GM19035 (cell line): ENCODE results near the gene SDHB.

Experiments
- ATAC-seq: cut with Tn5 transposase; IDR thresholded peaks from one replicate; pipeline ENCODE4 v1.9.1; 2021; ENCODE audit not compliant: unreplicated experiment

SDHB gene

DNA sequence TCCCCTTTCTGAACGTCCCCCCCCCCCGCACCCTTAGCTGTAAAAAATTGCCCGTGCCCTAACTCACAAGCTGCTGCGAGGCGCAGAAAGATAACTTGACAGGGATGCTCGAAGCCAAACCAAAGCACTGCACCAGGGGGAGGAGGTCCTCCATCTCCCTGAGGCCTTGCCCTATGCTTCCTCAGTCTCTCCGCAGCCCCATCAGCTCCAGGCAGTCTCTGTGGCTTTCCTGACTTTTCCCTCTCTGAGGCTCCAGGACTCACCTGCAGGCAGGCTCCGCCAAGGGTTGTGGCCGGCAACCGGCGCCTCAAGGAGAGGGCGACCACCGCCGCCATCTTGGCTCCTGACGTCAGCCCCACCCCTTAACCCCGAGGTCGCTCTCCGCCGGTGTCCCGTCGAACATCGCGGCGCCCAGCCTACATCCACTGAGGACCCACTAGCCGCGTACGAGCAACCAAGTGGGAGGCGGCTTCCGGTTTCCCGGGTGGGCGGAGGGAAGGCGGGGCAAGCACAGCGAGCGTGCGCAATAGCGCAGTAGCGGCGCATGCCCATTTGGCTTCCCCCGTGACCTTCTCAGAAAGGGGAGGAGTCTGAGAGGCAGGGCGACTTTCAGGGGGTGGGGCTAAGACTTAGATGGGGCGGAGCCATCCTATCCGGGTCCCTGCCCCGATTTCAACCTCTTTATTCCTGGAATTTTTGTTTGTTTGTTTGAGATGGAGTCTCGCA is at the start of gene SDHB:
TSS of gene SDHB (minus strand) at position 348 of the 726 bp plus-strand sequence. CDS start at position 335, 13 bp downstream.
- peak; percentile 96 for ATAC-seq

DNA sequence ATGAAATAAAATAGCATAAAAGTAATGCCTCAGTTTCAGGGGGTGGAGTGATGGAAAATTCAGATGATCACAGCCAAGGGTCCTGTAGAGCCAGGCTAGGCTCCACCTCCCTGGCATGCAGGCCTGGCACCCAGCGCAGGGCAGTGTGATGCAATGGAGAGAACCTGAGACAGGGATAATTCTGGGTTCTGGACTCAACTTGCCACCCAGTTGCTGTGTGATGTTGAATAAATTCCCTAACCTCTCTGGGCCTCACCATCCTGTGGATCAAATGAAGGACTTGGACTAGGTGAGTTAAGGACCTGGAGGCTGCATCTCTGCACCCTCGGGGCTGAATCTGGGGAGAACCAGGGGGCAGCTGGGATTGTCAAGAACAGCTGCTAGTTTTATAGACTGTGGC is 48.4 kb upstream of the SDHB start:
- ATAC-seq, result no peak

DNA sequence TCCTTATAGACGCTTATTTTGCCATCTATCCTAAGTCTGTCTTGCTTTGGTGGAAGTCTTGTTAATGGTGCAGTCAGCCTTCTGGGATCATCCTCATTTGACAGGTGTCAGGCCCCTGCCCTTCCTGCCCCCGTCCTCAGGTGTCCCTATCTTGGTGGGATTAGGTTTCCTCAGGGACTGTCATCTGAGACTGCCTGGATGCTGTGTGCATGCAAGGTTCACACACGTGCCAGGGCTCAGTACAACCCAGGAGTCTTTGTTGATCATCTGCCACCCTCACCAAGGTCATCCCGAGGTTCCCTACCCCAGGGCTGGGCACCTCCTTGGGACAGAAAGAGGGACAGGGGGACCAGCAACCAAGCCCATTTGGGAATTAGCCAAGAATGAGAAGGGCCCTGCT is 47.4 kb upstream of the SDHB start:
- no peak for ATAC-seq

DNA sequence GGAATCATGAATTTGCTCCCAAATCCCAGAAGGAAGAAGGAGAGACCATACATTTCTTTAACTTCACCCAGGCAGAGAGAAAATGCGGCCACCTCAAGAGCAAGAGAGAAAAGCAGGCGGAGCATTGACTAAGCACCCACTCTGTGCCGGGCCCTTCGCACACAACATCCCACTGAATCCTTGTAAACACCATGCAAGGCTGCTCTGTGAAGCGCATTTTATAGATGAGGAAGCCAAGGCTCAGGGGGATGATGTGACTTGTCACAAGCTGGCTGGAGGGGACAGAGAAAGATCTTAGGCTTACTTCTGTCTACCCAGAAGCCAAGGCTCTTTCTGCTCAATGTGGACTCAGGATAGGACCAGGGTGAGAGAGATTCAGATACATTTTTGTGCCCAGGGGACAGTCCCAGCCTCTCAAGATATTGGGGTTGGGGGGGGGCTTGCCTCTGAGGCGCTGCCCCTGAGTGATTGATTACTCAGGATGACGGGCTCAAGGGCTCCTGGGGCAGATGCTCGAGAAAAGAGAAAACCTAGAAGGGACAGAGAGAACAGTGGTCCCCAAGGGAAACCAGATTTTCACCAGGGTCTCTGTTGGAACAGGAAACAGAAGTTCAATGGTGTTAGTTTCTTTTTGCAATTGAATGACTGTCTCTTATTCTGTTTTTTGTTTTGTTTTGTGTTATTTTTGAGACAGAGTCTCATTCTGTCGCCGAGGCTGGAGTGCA is 45.9 kb upstream of the SDHB start:
- ATAC-seq, result no peak

DNA sequence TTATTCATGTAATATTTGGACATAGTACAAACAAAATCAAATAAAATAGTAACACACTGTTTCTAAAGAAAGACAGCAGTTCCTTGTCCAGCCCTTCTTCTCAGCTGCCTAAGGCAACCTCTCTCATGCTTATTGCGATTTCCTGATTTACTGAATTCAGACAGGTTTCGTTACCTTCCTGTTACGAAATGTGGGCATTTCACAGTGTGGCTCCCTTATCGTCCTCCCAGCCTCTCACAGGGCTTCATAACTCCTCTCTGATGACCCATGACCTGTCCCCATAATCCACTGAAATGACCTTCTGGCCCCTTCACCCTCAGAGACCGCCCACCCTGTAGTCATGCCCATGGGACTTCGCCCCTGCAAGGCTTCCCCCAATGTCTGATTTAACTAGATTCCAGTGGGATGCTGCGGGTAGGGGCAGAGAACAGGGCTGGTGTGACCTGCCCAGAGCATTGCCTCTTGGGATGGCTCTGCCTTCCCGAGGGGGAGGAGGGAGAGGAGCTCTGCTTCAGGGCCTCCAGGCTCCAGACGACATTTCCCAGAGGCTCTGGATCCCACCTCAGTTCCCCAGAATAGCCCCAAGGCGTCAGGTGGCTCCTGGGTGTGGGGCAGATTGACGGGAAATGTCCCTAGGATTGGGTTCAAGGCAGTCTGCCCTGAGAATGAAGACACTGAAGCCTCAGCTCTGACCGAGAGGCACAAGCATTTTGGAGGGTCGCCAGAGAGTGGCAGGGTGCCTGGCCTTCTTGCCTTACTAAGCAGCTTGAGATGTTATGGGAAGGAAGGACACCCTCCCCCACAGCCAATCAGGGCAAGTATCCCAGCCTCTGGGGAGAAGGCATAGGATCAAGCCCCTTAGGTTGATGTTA is 44.9 kb upstream of the SDHB start:
- ATAC-seq, result no peak

DNA sequence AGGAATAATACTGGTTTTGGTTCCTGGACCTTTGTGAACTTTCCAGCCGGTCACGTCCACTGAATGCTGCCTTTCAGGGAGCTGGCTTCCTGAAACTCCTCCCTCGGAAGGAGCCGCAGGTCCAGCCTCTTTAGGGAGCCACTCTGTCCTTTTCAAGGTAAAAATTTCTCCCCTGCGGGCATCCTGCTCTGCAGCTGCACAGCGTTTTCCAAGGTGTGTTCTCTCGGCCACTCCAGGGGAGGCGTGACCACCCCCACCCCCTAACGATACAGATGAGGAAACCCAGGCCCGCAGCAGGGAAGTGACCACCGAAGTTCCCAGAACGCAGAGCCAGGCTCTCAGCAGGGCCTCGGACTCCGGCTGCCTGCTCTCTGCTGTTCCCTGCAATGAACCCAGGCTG is 44.0 kb upstream of the SDHB start:
- no peak for ATAC-seq

DNA sequence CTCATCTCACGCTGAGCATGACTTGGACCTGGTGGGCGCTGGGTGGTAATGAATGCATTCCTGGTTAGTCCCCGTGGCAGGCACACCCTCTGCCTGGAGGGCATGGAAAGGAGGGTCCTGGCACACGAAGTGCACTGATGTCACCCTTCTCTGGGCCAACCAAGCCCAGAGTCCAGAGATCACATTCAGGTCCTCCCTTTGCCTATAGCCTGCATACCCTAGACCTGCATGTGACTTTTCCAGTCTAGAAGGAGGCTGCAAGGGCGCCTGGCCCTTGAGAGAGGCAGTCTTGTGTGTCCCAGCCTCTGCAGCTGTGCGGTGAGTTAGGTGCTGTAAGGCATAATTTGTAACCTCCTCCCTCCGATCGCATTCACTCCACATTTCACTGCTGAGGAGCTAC is 43.3 kb upstream of the SDHB start:
- ATAC-seq, result no peak

DNA sequence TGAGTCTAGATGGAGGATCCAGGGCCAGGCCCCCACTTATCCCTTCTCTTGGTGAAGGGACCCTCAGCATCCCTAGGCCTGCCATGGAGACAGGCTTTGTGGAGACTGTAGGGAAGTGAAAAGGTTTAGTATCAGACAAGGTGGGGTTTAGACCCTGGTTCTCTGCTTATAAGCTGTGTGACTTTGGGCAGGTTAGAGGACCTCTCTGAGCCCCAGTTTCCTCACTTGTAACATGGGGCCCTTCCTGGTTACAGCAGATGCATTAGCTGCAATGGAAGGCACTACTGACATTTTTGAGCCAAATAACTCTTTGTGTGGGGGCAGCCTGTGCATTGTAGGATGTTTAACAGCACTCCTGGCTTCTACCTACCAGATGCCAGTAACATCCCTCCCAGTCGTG is 42.8 kb upstream of the SDHB start:
- ATAC-seq, result no peak

DNA sequence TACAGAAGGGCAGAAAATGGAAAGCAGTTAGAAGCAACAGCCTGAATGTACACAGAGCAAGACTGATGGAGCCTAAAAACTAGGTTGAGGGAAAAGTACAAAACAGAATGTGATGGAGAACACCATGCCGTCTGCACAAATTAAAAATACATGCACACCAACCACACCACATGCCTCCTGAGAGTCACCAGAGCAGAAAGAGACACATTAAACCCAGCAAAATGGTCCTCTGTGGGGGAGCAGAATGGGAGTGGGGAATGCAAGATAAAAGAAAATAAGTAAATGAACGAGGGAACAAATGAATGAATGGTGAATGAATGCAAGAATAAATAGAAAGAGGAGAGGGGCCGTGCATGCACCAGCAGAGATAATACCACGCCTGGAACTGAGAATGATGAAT is 41.3 kb upstream of the SDHB start:
- no peak for ATAC-seq

DNA sequence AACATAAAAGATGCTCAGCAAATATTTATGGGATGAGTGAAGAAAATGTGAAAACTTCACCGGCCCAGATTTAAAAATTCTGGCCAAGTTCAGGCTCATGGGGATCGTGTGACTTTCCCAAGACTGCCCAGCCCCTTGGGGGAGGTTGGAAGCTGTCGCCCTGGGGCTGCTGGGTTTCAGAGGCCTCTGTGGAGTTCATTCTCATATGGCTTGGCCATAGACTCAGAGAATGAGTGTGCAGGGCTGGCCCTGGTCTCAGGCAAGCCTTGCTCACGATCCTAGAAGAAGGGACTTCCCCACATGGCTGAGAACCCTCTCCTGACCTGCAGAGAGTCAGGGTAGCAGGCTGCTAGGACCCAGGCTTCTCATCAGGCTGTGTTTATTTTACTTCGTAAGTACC is 40.8 kb upstream of the SDHB start:
- ATAC-seq, result peak; percentile 65

DNA sequence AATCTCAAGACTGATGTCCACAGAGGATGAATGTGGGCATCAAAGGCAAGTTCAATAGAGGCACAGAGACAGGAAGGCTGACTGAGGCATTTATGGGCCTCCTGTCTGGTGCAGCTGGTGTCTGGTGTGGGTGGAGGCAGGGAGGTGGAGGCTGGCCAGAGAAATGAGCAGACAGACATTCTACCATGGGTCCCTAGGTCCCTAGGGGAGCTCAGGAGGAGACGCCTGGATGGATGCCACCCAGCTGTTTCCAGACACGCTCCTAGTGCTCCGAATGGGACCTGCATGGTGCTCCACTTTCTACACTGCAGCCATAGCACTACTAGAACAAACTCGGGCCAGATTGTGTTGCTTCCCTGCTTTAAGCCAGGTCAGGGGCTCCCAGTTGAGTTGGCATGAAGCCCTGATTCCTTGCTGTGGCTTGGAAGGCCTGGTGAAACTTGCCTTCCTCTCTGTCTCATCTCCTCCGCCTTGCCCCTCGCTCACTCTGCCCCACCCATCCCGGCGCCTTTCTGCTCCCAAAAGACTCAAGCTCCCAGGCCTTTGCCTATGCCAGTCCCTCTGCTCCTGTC is 40.1 kb upstream of the SDHB start:
- no peak for ATAC-seq

DNA sequence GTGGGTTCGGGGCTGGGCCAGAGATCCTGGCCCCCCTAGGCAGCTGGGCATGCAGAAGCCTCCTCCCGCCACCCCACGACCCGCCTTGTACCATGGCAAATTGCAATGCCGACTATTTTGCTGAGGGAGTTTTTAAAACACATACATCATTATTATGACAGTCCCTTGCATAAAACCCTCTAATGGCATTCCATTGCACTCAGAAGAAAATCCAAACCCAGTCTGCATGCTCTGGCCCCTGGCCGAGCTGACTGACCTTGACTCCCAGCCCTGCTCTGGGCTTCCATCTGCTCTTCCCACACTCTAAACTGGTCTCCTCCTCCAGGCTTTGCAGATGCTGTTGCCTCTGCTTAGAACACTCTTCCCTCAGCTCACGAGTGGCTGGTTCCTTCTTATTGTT is 37.4 kb upstream of the SDHB start:
- ATAC-seq, result no peak

DNA sequence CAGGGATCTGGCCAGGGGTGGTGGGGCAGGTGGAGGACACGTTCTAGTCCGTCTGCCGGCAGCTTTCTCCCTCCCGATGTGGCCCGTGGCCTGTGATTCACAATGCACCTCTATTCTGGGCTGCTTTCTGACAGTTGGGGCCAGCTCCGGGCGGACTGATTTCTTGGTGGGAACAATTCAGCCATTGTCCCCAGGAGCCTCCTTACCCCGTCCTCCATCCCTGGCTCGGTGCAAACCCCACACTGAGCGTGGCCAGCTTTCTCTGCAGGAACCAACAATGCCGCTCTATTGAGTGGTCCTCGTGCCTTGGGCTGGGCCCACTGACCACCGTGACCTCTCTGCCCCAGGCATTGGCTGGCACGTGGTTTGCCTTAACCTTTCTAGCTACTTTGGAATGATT is 35.7 kb upstream of the SDHB start:
- ATAC-seq, result no peak

DNA sequence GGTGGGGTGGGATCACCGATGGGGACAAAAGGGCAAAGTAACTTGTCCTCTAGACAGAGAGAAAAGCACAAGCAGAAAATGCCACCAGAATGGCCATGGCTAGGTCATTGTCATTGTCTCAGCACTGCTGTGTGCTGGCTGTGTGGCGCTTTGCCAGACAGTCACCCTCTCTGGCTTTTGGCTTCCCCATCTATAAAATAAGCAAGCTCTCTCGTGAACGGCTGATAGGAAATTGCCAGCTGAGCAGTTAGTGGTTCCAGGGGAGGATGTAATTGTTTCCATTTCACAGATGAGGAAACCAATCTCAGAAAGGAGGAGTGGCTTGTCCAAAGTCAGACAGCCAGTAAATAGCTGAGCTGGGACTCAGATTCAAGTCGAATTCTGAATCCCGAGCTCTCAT is 32.9 kb upstream of the SDHB start:
- ATAC-seq, result no peak

DNA sequence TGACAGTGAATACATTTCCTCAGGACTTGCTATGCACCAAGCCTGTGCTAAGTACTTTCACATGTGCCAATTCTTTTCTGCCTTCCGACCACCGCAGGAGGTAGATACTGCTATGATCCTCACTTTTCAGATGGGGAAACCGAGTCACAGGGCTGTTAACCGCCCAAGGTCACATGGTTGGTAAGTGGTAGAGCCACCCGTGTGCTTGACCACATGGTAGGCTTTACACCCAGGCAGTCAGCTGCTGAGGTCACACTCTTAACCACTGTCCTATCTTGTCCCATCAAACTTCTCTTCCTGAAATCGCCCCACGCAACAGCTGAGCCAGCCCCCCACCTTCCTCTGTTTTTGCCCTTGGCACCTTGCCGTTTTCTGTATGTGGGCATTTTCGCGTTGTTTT is 31.0 kb upstream of the SDHB start:
- ATAC-seq, result no peak

DNA sequence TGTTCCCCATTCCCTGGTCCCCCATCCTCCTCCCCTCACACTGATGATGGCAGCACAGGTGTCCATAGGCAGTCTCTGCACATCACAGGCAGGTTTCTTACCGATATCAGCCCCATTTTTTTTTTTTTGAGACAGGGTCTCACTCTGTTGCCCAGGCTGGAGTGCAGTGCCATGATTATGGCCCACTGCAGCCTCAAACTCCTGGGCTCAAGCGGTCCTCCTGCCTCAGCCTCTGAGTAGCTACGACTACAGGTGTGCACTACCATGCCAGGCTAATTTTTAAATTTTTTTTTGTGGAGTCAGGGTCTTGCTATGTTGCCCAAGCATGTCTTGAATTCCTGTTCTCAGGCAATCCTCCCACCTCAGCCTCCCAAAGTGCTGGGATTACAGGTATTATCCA is 28.9 kb upstream of the SDHB start:
- no peak for ATAC-seq

DNA sequence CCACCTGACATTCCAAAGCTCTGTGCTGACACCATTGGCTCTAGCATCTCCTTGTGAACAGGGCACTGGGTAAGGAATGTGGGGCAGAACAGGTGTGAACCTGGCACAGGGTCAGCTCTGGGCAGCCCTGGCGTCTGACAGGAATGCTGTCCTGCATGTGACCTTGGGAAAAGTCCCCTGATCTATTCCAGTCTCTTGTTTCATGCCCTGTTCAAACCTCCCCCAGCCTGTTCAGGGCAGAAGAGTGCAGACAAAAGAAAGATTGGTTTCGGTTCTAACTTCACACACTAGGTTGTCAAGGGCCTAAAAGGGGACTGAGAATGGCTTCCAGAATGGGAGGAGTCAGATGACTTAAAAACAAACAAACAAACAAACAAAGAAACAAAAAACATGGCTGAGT is 27.6 kb upstream of the SDHB start:
- no peak for ATAC-seq

DNA sequence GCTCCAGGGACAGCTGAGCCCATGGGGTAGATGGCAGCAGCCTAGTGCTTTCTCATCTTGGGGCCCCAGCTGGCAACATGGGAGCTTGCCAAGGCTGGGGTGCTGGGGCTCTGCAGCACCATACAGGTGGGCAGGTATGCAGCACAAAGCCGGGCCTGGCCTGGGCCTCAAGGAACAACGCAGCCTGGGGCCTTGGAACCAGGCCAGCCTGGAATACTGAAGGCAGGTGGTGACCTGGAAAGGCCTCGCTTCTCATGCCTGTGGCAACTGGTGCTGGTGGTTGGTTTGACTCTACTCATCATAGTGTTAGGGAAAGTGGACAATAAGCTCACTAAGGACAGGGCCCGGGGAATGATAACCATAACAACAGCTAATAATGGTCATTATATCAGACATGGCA is 27.0 kb upstream of the SDHB start:
- no peak for ATAC-seq

DNA sequence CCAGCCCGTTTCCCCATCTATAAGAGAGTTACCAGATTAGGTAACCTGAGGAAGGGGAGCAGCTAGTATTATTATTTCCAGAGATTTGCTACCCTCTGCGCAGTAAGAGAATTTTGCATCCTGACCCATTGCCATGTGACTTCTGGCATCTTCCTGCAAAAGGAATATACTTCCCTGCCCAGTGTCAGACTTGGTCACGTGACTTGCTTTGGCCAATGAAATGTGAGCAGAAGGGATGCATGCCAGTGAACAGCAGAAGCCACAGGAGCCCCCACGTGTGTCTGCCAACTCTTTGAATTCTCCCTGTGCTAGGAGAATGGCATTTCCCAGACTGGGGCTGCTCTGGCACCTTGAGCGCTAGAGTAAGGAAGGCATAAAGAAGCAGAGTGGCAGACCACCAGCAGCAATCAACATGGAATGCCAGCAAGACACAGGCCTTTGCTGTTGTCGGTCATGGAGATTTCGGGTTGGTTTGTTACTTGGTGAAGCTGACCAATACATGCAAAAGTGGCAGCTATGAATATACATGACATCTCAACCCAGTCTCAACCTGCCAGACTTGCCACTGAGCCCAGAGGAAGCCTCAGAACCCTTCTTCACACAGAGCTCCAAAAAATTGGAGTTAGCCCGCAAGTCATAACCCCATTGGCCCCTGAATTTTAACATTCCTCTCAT is 26.4 kb upstream of the SDHB start:
- ATAC-seq, result no peak

DNA sequence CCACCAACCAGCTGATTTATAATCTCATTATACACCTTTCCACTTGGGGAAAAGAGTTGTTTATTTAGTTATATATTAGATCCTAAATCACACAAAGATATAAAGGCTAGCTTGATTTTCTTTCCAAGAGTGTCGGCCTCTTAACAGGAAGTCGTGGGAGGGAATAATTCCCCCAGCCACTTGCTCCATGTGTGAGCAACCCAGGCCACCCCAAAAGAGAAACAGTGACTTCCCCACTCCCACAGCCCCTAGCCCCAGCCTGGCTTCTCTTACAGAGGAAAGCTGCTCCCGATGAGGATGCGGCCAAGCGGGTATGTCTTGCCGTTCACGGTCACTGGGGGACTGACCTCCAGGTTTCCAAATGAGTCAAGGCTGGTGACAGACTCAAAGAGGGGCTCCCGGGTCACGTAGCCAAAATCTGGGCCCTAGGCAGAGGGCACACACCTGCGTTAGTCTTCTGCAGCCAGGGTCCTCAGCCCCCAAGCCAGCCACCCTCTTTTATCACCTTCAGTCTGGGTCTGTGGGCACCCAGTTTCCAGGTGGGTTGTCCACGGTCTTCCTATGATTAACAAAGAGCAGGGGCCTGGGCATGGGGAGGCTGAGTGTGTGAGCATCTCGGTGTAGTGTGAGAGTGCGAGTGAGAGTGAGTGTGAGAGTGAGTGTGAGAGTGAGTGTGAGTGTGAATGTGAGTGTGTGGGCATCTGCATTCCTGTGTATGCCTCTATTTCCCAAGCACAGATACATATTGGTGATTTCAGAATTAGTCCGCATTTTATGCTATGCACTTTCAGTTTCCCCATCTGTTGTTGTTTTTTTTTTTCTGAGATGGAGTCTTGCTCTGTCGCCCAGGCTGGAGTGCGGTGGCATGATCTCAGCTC is 25.4 kb upstream of the SDHB start:
- no peak for ATAC-seq
